Measurements from ENCODE around the gene SOD2. TPM values are rescaled to one million over a fixed set of nuclear protein-coding genes. Genes with fewer than 3 reads are reported as not detected.

The SOD2 gene
- total and polyA plus RNA-seq, 9 of the 15 experiments (the other 6 are each of a cell fraction or from before 2014, with no cell fraction given), result 39.8 to 140 (median 95.8) TPM

DNA sequence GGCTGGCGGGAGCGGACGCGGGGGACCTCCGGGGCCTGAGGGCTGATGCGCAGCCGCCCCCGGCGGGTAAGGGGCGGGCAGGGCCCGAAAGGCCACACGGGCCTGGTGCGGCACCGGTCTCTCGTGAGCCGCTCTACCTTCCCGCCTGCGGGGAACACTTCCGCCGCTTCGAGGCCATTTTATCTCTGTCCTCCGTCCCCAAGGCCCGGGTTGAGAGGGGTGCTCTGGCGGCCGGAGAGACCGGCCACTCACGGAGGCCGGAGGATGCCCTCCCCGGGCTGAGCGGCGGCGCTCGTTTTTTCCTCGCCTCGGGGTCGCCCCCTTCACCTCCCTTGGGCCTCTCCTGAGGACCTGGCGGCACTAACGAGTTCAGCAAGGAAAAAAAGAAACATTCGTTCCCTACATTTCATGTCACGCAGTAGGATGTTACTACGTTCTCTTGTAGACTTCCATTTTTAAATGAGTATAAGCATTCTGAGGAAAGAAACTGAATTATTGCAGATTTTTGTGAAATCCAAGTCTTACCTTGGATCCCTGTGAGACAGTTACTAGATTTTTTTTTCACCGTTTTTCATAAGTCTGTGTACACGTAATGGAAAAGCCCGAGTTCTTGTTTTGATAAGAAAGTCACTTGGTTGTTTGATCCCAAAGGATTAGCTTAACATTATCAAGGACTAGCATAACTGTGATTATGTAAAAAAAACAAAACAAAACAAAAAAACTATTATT is 34.8 kb upstream of the SOD2 start (continued):
- TF ChIP-seq HDAC1 (IDR thresholded peaks at IDR 0.05), result peak in 1 of 2 experiments; percentile 57; a peak in 2 of 4 replicates
- no peak for TF ChIP-seq ELF1 (tag; IDR thresholded peaks at IDR 0.05)
- TF ChIP-seq CBX2 (IDR thresholded peaks at IDR 0.05; ENCODE audit: insufficient read depth, low read length, poor library complexity, severe bottlenecking), result no peak
- TF ChIP-seq MTF1 (CRISPR knock-in tag; IDR thresholded peaks at IDR 0.05; ENCODE audit: borderline replicate concordance), result no peak
- TF ChIP-seq KAT7 (CRISPR knock-in tag; IDR thresholded peaks at IDR 0.05; ENCODE audit: borderline replicate concordance), result no peak
- TF ChIP-seq KLF1 (tag; IDR thresholded peaks at IDR 0.05), result 0 out of 2 replicates have a peak, but pooled peaks have one; percentile 65
- TF ChIP-seq SFPQ (IDR thresholded peaks at IDR 0.05; ENCODE audit: low read depth, low read length), result no peak
- peak; percentile 10; the same call in 1 of the 2 replicates for TF ChIP-seq POLR2G (IDR thresholded peaks at IDR 0.05; ENCODE audit: low read depth, low read length)
- TF ChIP-seq, protein P1, sequence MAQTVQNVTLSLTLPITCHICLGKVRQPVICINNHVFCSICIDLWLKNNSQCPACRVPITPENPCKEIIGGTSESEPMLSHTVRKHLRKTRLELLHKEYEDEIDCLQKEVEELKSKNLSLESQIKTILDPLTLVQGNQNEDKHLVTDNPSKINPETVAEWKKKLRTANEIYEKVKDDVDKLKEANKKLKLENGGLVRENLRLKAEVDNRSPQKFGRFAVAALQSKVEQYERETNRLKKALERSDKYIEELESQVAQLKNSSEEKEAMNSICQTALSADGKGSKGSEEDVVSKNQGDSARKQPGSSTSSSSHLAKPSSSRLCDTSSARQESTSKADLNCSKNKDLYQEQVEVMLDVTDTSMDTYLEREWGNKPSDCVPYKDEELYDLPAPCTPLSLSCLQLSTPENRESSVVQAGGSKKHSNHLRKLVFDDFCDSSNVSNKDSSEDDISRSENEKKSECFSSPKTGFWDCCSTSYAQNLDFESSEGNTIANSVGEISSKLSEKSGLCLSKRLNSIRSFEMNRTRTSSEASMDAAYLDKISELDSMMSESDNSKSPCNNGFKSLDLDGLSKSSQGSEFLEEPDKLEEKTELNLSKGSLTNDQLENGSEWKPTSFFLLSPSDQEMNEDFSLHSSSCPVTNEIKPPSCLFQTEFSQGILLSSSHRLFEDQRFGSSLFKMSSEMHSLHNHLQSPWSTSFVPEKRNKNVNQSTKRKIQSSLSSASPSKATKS (CRISPR knock-in tag; IDR thresholded peaks at IDR 0.05), result no peak
- TF ChIP-seq, protein P2, sequence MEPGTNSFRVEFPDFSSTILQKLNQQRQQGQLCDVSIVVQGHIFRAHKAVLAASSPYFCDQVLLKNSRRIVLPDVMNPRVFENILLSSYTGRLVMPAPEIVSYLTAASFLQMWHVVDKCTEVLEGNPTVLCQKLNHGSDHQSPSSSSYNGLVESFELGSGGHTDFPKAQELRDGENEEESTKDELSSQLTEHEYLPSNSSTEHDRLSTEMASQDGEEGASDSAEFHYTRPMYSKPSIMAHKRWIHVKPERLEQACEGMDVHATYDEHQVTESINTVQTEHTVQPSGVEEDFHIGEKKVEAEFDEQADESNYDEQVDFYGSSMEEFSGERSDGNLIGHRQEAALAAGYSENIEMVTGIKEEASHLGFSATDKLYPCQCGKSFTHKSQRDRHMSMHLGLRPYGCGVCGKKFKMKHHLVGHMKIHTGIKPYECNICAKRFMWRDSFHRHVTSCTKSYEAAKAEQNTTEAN (CRISPR knock-in tag; IDR thresholded peaks at IDR 0.05), result peak; percentile 63; the same call in 1 of the 2 replicates
- TF ChIP-seq GABPB1 (CRISPR knock-in tag; IDR thresholded peaks at IDR 0.05), result peak; percentile 19
- no peak for TF ChIP-seq EZH2 (IDR thresholded peaks at IDR 0.05; ENCODE audit: borderline replicate concordance, low read depth, low read length)
- no peak for TF ChIP-seq FOXA1 (IDR thresholded peaks at IDR 0.05; ENCODE audit: borderline replicate concordance)
